Kidney capillary endothelial cell (primary cell): ENCODE measurements around the gene PEF1.

Experiments used
- DNase-seq: peaks from one replicate; pipeline ENCODE4 v3.0.0-alpha.2; 2018; ENCODE audit warnings: low spot score

The PEF1 gene

DNA sequence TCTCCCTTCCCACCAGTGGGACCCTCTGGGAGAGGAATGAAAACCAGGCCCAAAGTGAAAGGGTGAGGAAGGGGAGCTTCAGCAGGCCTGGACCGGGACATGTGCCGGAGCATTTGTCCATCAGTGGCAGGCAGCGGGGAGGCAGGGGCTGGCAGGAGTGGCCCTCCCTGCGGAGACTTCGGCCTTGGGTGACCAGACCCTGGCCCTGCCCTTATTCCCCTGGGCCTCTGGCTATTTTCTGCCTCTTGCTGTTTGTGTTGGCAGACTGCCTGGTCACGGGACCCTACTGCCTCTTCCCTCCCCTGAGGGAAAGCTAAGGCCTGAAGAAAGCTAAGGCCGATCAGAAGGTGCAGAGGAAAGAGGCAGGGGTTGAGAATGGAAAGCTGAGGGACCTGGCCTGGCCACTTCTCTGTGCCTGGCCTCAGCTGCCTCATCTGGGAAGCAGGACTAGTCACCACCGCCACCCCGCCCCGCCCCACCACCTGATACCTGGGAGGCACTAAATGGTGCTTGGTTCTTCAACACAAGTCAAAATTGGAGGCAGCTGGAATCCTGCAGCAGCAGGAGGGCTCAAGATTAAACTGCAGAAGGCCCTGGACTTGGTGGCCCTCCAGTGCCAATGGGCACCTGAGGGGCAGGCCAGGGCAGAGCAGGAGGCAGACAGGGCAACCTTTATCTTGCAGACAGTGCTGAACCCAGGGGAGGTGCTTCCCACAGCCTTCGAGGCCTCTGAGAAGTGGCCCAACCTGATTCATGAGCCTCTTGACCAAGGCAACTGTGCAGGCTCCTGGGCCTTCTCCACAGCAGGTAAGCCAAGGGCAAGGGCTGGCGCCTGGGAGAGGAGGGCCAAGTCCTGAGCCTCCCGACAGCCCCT lies 60.4 kb downstream of the PEF1 start:
- no peak for DNase-seq

DNA sequence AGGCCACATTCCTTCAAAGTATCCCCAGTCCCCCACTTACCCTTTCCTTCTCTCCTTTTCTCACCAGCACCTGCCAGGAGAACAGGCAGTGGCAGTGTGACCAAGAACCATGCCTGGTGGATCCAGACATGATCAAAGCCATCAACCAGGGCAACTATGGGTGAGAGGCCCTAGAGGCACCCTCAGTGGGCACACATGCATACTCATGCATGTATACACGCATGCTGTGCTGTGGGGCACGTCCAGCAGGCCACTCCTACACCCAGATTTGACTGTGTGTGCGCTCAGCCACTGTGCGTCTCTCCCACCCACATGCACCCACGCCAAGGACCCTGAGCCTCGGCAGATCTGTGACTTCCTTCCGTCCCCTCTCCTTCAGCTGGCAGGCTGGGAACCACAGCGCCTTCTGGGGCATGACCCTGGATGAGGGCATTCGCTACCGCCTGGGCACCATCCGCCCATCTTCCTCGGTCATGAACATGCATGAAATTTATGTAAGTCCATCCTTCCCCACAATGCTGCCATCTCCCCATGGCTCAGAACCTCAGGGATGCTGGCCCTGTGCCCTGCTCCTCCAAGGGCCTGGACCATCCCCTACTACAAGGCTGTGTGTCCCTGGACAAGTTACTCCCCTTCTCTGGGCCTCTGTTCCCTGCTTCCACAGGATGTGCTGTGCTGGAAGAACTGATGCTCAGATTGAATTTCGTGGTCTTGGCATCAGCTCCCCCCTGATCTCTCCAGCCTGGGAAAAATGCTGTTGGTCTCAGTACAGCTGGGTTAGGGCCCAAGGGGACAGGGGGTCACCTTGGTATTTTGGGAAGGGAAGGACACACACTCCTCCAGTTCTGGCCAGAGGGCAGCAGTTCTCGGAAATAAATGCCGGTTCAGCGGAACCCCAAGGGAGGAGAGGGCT lies 61.3 kb downstream of the PEF1 start:
- no peak for DNase-seq

- no peak for DNase-seq
Observed at GRCh38 chr1:31581821-31582810, 62.6 kb downstream of the PEF1 start.

DNA sequence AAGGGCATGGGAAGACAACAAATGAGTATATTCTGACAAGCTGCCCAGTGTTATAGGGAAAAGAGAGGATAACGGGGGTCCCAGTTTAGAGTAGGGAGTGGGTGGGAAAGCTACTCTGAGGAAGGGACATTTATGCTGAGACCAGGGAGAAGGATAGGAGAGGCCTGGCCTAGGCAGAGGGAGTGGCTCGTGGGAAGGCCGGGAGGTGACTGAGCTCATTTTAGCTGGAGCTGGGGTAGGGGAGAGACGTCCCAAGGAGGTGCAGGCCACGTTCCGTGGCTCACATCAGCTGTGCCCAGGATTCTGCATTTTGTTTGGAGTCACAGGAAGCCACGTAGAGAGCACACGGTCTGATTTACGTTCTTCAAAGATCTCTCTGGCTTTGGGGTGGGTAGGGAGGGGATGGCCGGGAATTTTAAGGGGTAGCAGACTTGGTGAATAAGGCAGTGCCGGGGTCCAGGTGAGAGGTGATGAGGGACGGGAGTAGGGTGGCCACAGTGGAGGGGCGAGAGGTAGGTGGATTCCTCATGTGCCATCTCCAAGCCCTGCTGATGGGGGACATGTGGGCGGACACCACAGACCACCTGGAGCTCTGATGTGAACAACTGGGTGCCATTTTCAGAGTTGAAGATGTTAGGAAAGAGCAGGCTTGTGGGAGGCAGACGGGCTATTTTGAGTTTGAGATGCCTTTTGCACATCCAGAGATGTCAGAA lies 63.6 kb downstream of the PEF1 start:
- no peak for DNase-seq

- DNase-seq = no peak
Observed at GRCh38 chr1:31580513-31580870, 64.2 kb downstream of the PEF1 start.
